A549 treated with Mapracorat at 1 μM for 4 hours (cell line): ENCODE results near the gene GLYATL1B. TPM values are rescaled to one million over a fixed set of nuclear protein-coding genes. Genes with fewer than 3 reads are reported as not detected.

Experiments
- total RNA-seq: library from RNA; stranded (reverse); fragments of 200-300 nt; extraction: Qiagen RNA extraction; gene quantifications from 5 replicates; pipeline ENCODE4 v1.2.3, GENCODE V29; 2022

Gene GLYATL1B
- total RNA-seq, result not detected in 5 replicates

GRCh38 chr11:59086007-59086406 lies at the start of gene GLYATL1B:
Gene GLYATL1B, plus strand, starts transcription at chr11:59086307. Its CDS starts 0 bp downstream, at chr11:59086307.

GRCh38 chr11:59106363-59107336 lies 20.5 kb downstream of the GLYATL1B start, which contains the start of gene FAM111B:
Gene FAM111B, plus strand, starts transcription at chr11:59107237. Its CDS starts 2,389 bp downstream, at chr11:59109626.

GRCh38 chr11:59142530-59143507 lies 56.7 kb downstream of the GLYATL1B start, which contains the start of gene FAM111A:
Gene FAM111A, plus strand, starts transcription at chr11:59142856. Its CDS starts 6,017 bp downstream, at chr11:59148873.

Other genes starting within 250 kb of the GLYATL1B start
- gene GLYATL2, start 241.6 kb upstream of the GLYATL1B start, total RNA-seq, result 0.24 TPM in 1 of 5 replicates, not detected in the others
- not detected in 5 replicates for gene GLYATL1, start 146.8 kb upstream of the GLYATL1B start, total RNA-seq
- gene FAM111B, start 20.9 kb downstream of the GLYATL1B start, total RNA-seq, result 6.8 to 7.8 TPM (median 7.0 TPM) in 5 replicates
- 6.9 to 8.3 TPM (median 7.5 TPM) in 5 replicates for gene FAM111A, start 56.5 kb downstream of the GLYATL1B start, total RNA-seq
- 3.6 to 4.8 TPM (median 4.4 TPM) in 5 replicates for gene DTX4, start 85.8 kb downstream of the GLYATL1B start, total RNA-seq
- not detected in 5 replicates for gene MPEG1, start 126.6 kb downstream of the GLYATL1B start, total RNA-seq